ENCODE measurements around the gene LSAMP.

Gene LSAMP

DNA sequence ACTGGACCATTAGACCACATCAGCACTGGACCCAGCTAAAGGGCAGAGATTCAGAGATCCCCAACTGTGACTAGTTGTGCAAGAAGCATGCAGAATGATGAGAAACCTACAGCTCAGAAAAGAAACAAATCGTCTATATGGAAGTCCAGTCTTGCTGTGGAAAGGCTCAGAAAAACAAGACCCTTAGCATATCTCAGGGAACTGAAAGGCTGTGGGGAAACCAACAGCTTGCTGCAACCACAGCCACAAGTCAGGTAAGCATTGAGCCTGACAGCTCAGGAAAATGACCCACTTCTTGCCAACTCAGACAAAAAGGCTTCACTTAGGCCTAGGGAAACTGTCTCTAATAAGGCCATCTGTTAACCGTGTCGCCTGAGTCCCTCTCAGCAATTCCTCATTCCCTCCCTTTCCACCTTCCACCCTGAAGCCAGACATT lies 145.6 kb downstream of the LSAMP start:
- no peak for DNase-seq (ENCODE audit: low read depth in 2 of 3, low spot score in 2 of 3)

DNA sequence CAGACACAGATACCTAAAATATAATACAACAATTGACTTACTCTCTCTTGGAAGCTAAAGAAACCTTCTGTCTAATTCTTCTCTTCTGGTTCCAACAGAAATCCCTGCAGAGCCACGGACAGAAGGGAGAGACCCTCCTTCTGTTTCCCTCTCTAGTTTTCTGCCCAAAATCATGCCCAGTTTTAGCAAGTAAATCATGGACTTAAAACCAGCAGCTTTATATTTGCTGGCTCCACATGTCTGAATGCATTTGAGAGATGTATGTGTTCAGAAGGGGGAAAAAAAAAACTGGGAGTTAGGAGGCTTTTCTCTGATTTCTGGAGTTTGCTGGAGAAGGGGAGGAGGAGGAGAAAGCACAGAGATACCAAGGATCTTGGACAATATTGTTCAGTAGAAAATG lies 147.1 kb downstream of the LSAMP start:
- DNase-seq (ENCODE audit: low read depth in 2 of 3, low spot score in 2 of 3), result no peak

DNA sequence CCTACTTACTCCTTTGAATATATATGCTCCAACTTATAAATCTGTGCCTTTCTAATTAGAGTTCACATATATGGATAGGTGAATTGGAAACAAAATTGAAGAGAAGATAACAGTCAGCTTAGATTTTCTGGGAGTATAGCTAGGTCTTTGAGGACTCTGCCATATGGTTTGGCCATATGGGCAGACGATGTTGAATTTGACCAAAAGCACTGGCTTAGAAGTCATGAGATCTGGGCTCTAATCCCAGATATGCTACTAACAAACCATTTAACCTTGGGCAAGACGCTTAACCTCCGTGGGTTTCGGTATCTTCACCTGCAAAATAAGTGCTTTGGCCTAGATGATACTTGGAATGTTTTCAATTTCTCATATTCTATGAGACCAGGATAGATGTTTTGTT lies 154.1 kb downstream of the LSAMP start:
- DNase-seq (ENCODE audit: low read depth in 2 of 3, low spot score in 2 of 3), result no peak

DNA sequence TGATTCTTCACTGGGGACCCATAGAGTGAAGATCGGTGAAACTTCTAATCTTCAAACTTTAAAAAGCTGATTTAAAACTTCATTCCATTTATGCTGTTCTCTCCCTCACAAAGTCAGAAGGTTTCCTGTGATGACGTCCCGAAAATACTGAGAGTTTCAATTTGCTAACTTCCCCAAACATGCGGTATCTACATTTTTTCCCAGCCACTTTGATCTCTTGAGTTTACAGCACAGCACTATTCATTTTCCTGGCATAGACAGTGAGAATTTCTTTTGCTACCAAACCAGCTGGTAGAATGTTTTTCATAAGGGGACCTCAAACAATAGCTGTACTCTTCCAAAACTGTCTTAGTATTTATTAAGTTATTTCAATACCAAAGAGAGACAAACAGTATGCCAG lies 156.8 kb downstream of the LSAMP start:
- no peak for DNase-seq (ENCODE audit: low read depth in 2 of 3, low spot score in 2 of 3)

DNA sequence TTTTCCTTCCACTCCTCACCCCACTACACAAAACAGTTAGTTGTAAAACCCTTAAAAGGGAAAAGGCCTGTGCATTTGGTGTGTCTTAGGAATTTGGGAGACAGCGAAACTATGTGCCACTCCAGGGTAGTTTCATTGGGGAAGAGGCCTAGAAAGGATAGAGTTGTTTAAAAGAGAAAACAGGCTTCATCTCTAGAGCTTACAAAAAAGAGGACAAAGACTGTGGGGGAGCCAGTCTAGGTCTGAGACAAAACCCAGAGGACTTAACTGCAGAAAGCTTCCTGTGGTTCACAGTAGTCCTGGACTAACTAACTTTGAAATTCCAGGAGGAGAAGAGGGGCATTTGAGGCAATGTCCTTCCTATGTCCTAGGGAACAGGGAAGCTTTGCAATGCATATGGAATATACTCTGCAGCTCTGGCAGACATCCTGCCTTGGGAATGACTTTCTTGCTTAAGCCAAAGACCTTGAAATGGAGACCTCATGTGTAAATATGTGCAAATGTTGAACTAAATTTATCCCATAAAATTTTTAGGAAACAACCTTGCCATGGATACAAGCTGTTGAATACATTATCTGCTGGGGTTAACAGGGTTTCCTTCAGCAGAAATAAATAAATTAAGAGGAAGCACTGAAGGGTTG lies 159.4 kb downstream of the LSAMP start:
- DNase-seq (ENCODE audit: low read depth in 2 of 3, low spot score in 2 of 3), result no peak

DNA sequence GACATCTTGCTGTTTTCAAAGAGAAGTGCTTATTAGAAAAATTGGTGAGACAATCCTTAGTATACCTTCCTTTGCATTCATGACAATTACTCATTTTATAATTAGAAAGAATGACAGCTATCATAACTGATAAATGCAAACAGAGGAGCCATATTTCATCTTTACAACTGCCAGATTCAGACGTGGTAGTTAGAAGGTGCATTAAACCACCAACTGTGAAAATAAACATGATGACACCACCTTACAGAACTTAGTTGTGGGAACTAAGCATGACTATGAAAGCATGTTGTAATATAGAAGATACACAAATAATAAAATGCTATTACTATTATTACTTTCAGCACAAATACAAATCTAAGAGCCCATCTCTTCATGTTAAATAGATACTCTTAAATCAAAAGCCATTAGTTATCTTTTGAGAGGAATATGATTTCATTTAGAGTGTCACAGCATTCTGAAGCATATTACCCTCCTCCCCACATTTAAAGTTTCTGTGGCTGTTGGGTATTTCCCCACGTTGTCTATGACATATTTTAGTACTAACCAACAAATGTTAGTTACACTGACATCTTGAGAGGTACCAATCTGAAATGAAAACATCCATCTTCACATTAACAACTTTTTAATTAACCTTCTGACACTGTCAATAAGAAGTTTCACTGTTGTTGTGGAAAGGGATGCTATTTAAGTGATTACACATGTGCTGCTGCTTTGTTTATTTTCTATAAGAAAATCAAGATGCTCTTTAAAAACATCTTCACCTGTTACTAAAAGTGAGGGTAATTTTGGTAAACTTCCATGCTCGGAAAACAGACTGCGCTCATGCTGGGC lies 163.8 kb downstream of the LSAMP start:
- no peak for DNase-seq (ENCODE audit: low read depth in 2 of 3, low spot score in 2 of 3)

DNA sequence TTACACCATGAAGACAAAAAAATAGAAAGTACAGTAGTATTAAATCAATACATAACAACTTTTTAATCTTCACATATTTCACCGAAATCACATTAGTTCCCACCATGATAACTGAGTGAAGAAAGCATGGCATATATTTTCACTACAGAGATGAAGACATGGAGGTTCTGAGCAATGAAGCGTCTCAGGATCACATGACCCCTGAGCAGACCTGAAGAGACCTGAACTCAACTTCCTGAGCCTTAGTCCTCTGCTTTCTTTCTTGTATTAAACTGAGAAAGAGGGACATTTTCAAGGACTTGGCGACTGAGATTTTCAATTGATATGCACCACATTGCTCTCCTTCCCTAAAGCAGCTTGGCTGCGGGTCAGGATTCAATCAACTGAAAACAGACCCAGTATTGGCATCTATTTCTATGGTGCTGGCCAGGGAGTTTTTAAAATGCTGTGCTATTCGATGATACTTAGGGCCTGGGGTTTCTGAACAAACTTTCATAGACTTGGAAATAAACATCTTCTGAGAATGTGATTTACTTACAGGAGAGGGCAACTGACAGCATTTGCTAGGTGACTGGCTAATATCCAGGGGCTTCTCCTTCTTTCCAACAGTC lies 165.1 kb downstream of the LSAMP start:
- no peak for DNase-seq (ENCODE audit: low read depth in 2 of 3, low spot score in 2 of 3)

DNA sequence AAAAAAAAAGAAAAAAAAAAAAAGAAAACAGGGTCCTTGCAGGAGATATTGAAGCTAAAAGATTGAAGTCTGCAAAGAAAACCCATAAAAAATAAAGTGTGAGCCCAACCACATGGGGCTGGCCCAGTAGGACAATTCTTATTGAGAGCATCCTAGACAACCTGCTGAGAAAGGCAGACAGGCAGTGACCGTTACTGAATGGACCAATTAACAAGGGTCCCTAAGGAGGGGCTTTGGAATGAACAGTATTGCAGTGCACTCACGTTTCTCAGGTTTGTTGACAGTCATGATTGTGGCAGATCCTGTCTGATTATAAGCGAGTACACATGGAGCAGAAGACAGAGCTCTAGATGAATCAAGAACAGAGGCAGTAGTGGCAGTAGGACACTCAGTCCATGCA lies 168.6 kb downstream of the LSAMP start:
- no peak for DNase-seq (ENCODE audit: low read depth in 2 of 3, low spot score in 2 of 3)

DNA sequence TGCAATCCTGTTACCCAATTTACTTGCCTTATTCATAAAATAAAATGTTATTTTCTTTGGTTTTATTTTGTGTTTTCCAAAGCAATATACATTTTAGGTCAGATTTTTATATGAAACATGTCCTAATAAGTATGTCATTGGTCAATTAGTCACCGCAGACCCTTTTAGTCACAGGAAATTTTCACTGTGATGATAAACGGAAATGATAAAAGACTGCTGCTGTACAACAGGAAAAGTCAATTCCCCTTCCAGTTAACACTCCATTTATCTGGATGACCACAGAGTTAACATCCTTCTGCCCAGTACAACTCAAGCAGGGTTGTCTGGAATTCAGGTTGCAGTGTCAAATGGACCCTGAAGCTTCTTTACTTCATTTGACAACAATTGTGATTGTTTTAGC lies 175.2 kb downstream of the LSAMP start:
- no peak for DNase-seq (ENCODE audit: low read depth in 2 of 3, low spot score in 2 of 3)

DNA sequence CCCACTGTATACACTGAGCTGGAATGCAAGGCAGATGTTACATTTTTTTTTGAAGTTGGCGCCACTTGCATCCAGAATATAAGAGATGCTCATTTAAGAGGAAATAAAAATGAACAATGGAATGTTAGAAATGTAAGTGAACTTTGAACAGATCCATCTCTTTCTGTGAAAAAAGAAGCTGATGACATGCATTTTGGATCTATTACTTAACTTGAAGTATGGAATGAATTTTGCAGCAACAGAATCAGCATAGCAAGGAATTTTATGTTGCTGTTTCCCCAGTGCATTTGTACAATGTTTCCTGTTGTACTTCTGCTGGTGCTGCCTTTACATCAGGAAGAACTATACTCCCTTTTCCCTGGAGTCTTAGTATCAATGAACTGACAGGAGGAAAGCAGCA lies 178.2 kb downstream of the LSAMP start:
- DNase-seq (ENCODE audit: low read depth in 2 of 3, low spot score in 2 of 3), result no peak

DNA sequence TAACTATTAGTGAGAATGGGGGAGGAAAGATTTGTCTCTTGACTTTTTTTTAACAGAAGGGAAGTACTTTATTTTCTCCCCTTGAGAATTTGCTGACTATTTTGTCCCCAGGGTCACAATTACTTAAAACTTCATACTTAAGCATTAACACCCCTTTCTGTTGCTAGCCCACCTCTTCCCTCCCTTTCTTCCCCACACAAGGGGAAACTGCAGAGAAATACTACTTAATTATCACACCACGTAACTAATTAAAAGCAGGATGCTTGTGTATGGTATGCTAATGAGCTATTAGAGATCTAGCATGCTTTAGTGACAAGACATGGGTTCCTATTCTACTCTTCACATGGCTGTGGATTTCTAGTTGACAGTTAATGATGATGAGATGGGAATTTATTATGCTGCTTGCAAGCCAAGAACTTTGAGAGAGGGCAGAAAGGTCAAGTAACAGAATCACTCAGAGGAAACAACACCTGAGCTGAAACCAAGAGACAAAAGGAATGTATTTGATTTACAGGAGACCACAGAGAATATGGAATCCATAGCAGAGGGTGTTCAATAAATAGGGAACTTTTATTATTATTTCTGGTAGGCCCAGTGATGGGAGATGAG lies 179.2 kb downstream of the LSAMP start:
- no peak for DNase-seq (ENCODE audit: low read depth in 2 of 3, low spot score in 2 of 3)

DNA sequence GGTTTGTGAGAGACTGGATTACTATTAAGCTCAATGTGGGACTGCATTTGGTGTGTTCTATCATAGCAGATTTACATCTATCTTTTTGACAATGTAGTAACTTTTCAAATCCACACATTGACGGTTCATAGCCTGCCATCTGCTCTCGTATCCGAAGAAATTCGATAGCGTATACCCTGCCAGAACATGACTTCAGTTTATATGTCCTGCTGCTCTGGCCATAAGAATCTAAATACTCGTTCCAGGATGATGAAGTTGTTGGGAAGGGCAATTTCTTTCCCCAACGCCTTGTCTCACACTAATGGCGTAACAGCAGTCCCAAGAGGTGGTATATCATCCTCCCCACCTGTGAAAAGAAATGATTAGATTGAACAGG lies 180.0 kb downstream of the LSAMP start:
- no peak for DNase-seq (ENCODE audit: low read depth in 2 of 3, low spot score in 2 of 3)

DNA sequence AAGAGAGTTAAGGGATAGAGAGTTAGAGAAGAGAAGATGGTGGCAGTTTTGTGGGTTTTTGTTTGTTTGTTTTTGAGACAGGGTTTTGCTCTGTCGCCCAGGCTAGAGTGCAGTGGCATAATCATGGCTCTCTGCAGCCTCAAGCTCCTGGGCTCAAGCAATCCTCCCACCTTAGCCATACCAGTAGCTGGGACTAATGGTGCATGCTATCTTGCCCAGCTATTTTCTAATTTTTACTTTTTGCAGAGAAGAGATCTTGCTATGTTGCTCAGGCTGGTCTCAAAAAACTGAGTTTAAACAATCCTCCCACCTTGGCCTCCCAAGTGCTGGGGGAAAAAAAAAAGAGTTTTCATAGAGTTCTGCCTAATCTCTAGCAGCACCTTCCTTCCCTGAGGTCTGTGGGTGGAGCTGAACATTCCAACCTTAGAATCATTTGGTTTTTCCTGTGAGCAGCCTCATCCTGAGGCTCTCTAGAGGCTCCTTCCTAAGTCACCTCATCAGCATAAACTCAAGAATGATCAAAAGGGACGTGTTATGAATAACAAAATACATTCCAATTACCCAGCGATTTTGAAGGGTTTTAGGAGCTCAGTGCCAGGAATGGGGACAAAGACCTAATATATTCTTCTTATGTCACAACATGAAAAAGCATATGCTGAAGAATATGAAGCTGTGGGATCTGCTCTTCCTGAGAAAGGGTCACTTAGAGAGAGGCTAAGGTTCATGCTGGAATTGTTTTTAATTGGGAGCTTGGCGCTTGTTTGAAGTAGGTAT lies 180.6 kb downstream of the LSAMP start:
- DNase-seq (ENCODE audit: low read depth in 2 of 3, low spot score in 2 of 3), result no peak

DNA sequence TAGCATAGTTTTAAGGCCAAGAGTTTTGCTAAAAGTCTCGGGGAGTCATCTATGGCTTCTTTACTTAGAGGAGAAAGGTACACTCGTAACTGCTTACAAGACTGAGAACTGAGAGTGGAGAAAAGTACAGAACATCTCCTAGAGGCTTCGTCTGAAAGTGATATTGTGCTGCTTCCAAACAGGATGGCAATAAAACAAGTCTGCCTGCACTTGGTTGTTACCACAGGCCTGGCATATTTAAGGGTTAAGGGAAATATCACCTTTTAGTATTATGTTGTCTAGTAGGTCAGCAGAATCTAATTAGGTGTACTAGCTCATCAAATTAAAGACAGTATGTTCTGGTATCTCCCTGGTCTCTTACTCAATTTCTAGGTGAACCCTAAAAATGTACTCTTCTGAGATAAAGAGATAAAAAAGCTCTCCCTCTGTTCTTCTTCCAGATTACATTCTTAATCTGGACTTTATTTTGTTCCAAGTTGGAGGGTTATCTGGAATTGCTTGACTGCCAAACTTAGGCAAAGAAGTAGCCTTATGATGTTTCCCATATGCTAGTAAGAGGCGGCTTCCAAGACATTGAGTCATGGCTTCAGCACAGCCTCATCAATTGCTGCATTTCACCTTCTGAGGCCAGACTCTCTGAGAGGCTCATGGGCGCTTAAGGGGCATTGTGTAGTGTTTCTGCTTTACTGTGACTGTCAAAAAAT lies 181.3 kb downstream of the LSAMP start:
- no peak for DNase-seq (ENCODE audit: low read depth in 2 of 3, low spot score in 2 of 3)

DNA sequence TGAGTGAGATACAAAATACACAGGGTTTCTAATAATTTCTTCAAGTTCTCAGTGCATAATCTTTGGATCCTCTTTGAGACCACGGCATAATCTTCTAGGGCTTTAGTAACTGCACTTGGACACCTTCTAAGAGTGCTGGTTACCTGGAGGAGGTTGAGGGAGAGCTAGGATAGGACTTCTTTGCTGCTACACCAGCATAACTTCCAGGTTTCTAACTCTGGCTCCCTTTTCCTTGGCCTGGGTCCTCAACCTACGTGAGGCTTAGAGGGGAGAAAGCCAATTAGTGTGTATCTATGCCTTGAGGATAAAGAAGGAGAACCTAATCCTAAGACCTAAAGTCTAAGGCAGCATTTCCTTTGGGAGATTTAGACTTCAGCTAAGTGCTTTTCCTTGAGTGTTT lies 184.8 kb downstream of the LSAMP start:
- no peak for DNase-seq (ENCODE audit: low read depth in 2 of 3, low spot score in 2 of 3)

DNA sequence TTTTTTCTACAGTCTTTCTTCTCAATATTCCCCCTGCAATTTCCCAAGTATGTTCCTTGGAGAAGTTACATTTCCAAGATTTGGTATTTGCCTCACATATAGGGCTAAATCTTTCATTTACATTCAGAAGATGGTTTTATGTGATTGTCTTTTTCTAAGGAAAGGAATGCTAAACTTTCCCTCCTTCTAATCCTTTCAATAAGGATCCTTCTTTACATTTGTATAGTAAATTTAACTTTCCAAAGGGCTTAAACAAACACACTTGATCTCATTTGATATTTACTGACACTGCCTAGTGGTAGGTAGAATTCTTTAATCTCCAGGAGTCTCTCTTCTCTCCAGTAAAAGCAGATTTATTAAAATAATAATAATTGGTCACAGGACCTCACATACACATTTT lies 185.3 kb downstream of the LSAMP start:
- DNase-seq (ENCODE audit: low read depth in 2 of 3, low spot score in 2 of 3), result no peak

DNA sequence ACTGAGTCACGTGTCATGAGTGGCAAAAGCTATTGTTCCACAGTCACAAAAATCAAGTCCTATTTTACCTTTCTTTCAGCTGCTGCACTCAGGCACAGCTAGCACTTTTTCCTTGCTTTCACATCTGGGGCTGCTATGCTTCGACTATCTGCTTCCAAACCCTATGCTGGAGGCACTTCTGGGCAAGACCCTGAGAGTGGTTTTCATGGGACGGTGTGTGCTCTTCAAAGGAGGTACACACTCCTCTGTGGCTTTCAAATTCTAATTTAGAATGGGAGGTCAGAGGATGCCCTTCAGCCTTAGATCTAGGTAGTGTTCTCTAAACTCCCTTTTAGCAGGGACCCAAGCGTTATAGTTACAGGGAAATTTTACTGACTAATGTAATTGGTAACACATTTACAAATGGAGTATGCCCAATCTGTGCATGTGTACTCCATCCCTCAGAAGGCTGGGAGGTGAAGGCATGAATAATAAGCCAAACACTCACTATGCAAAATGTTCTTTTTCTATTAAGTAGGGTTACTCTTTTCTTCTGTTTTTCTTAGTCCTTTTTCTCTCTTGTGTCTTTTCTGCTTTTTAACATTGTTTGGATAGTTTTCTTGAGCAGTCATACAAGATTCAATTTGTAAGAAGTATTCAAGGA lies 188.3 kb downstream of the LSAMP start:
- no peak for DNase-seq (ENCODE audit: low read depth in 2 of 3, low spot score in 2 of 3)

DNA sequence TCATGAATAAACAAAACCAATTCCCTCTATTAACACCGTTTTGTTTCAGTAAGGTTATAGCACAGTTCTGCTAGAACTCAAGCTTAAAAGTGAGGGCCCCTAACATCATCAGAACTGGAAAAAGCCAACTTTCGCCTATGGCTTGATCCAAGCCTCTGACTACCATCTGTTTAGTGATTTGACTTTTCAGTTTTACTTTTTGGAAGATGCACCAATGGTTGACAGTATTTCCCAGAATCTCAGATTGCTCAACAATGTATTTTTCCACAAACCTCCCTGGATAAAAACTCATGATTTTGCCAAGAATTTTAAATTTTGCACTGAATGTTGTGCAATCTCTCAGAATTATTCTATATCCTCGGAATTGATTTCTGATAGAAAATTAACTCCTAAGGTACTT lies 190.7 kb downstream of the LSAMP start:
- no peak for DNase-seq (ENCODE audit: low read depth in 2 of 3, low spot score in 2 of 3)

DNA sequence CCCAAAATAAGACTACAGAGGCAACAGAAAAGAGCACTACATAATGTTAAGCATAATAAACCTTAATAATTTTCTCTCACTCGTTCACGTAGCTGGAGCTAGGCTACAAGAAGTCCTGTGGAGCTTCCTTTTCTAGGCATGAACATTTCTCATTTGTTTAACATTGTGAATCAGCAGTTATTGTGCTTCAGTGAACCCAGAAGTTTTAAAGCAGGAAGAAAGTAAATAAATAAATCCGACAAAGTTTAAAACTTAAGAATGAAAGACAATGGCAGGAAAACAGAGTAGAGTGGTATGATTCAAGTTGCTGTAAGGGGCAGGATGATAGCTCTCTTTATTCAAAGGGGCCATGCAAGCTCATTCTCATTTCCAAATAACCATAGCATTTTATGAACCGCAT lies 191.8 kb downstream of the LSAMP start:
- DNase-seq (ENCODE audit: low read depth in 2 of 3, low spot score in 2 of 3), result no peak

DNA sequence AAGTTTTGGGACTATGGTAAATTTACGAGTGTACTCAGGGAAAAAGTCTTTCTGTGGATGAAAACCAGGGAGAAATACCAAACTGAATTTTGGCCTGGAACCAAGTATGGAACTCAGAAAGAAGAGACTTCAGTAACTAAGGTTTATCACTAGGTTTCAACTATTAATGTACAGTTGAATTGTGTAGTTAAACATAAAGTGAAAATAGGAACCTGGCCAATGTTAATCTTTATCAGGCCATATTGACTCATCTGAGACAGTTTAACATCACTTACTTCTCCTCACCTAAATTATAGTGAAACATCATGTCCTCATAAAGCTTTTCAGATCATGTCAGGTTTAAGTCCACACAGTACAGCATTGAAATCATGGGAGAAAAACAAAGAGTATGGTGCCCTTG lies 197.7 kb downstream of the LSAMP start:
- no peak for DNase-seq (ENCODE audit: low read depth in 2 of 3, low spot score in 2 of 3)

All from activated CD8-positive, alpha-beta memory T cell treated with anti-CD3 and anti-CD28 coated beads for 48 hours (primary cell).